DND-41 (cell line): ENCODE measurements around the gene BMPR2.

ENCODE experiments used
- CTCF ChIP-seq: IDR thresholded peaks from 2 replicates; pipeline ENCODE4 v1.5.1; 2012; ENCODE audit warnings: borderline replicate concordance, low read length, moderate library complexity, mild to moderate bottlenecking; ENCODE audit not compliant: poor library complexity, severe bottlenecking; ENCODE audit errors: extremely low read depth
- EZH2 ChIP-seq: IDR thresholded peaks from 3 replicates; pipeline ENCODE4 v1.6.1; 2012; ENCODE audit warnings: borderline replicate concordance, low read depth, mild to moderate bottlenecking, moderate library complexity, low read length, inconsistent platforms; ENCODE audit not compliant: severe bottlenecking

DNA sequence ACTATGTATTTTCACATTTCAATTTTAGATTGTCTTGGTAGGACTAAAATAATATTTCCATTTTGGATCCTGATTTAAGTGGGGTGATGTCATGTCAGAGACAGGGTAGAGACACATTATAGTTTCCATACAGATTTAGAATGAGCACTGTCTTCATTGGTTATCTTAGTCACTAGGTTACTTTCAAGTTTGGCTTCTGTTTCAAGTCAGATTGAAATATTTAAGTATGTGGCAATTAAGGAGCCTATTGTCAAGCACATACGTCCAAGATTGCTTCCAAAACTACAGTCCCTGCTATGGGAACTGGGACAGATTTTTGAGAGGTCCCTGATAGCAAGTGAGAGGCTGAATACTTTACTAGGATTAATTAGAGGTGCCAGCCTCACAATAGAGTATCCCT is 169.4 kb downstream of the BMPR2 start:
- TF ChIP-seq CTCF (no peak), EZH2 (no peak)
